WI38 (cell line): ENCODE data around the gene CHRM1.

Experiments used
- H3K4me3 ChIP-seq: 2 replicates; pipeline ENCODE4 v1.5.1; 2011; ENCODE audit warnings: low read depth, mild to moderate bottlenecking, control low read depth, low read length
- CTCF ChIP-seq: IDR thresholded peaks from 2 replicates; pipeline ENCODE4 v1.5.1; 2012; ENCODE audit warnings: low read depth, mild to moderate bottlenecking, control low read depth, low read length

Gene CHRM1

GRCh38 chr11:62898027-62898426 lies 23.1 kb downstream of the CHRM1 start:
- TF ChIP-seq CTCF: no peak
- H3K4me3 ChIP-seq: no peak overlapping the region

GRCh38 chr11:62897311-62897710 lies 23.9 kb downstream of the CHRM1 start:
- TF ChIP-seq CTCF: no peak
- H3K4me3 ChIP-seq: no peak overlapping the region

GRCh38 chr11:62896049-62896448 lies 25.1 kb downstream of the CHRM1 start:
- H3K4me3 ChIP-seq: no peak overlapping the region
- TF ChIP-seq CTCF: no peak

GRCh38 chr11:62895501-62895900 lies 25.7 kb downstream of the CHRM1 start:
- TF ChIP-seq CTCF: no peak
- H3K4me3 ChIP-seq: no peak overlapping the region

- H3K4me3 ChIP-seq: no peak overlapping the region
- no peak for TF ChIP-seq CTCF
Measured at GRCh38 chr11:62892077-62892922, 28.9 kb downstream of the CHRM1 start.

- H3K4me3 ChIP-seq: no peak overlapping the region
- no peak for TF ChIP-seq CTCF
Measured at GRCh38 chr11:62889484-62890437, 31.4 kb downstream of the CHRM1 start.

GRCh38 chr11:62889126-62889483 lies 32.1 kb downstream of the CHRM1 start:
- TF ChIP-seq CTCF: no peak
- H3K4me3 ChIP-seq: no peak overlapping the region
